Suprapubic skin (tissue), 4 donors: ENCODE data around the gene PPP6R2. TPM values are rescaled to one million over a fixed set of nuclear protein-coding genes. Genes with fewer than 3 reads are reported as not detected.

Experiments used
- DNase-seq, 2 donors: peaks; one replicate each; pipeline ENCODE4 v3.0.0-alpha.2; 2019; ENCODE audit warnings: low spot score in 2 of 2
- H3K27ac ChIP-seq: fragments of 200-600 bp; sonication (generic); one replicate; pipeline ENCODE4 v1.5.1; 2019
- H3K27me3 ChIP-seq: fragments of 200-600 bp; sonication (generic); one replicate; pipeline ENCODE4 v1.5.1; 2019
- H3K36me3 ChIP-seq: fragments of 200-600 bp; sonication (generic); one replicate; pipeline ENCODE4 v1.5.1; 2019
- H3K4me1 ChIP-seq: fragments of 200-600 bp; sonication (generic); one replicate; pipeline ENCODE4 v1.5.1; 2019
- H3K4me3 ChIP-seq: fragments of 200-600 bp; sonication (generic); one replicate; pipeline ENCODE4 v1.5.1; 2019; ENCODE audit warnings: mild to moderate bottlenecking
- H3K9me3 ChIP-seq: fragments of 200-600 bp; sonication (generic); one replicate; pipeline ENCODE4 v1.5.1; 2019
- EP300 ChIP-seq: sonication (generic); formaldehyde crosslinking; IDR thresholded peaks from one replicate; pipeline ENCODE4 v1.6.1; 2017; ENCODE audit warnings: antibody characterized with exemption
- POLR2A ChIP-seq, 2 donors: fragments of 450-650 bp; IDR thresholded peaks; one replicate each; pipeline ENCODE4 v1.6.1; 2017; ENCODE audit warnings: antibody characterized with exemption in 2 of 2, mild to moderate bottlenecking in 2 of 2, moderate library complexity in 2 of 2
- POLR2AphosphoS5 ChIP-seq, 3 donors: sonication (generic); formaldehyde crosslinking; IDR thresholded peaks; one replicate each; pipeline ENCODE4 v1.6.1; 2017; ENCODE audit warnings: antibody characterized with exemption in 3 of 3
- WGBS: methylation state at CpG from one replicate; pipeline ENCODE4 v1.1.5; 2018; 5-methylcytosine and 5-hydroxymethylcytosine counted together
- total RNA-seq, 4 donors: library from RNA; depleted of rRNA; stranded (reverse); fragments of >200 nt; gene quantifications; one replicate each; pipeline ENCODE4 v1.1.0, GENCODE V29; 2016
- TF ChIP-seq, protein P1 (sequence below), 2 donors: fragments of 200-600 bp in 1 of 2; fragments of 450-650 bp in 1 of 2; sonication (generic) in 1 of 2; IDR thresholded peaks; one replicate each; pipeline ENCODE4 v1.5.1; 2016 to 2019; ENCODE audit warnings: antibody characterized with exemption in 2 of 2, mild to moderate bottlenecking in 1 of 2, moderate library complexity in 1 of 2

The PPP6R2 gene
- total RNA-seq, 4 donors from 2014 or later, result 46.7 to 70.3 (median 64.6) TPM

DNA sequence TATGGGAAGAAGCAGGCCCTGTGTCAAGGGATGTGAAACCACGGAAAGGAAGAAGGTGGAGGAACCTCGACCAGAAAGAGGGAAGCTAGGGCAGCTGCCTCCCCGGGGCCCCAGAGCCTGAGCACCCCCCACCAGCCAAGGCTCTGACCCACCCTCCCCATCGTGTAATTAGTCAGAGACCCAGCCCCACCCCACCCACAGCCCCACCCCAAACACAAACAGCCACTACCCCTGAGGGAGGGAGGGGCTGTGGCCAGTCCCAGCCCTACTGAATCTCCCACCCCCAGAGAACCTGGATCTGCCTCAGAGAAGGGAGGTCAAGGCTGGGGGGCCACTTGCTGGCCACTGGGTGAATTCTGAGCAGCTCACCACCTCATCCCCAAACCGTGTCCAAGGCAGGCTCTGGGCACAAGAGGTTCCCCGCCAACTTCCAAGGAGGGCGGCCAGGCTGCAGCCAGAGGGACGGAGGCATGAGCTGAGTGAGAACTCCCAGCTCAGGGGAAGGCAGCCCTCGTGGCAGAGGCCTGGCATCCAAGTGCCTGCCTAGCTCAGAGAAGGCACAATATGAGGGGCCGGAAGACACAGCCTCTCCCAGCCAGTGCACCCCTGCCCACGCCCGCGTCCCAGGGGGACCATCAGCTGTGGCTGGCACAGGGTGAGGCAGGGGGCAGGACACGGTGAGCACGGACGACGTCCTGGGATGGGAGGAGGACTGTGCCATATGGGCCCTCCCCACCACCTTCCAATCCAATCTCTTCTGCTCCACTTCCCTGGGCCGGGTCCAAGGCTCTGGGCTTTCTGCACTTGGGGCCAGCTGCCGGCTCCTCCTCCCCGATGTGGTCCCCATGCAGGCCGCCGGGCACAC, 38.4 kb upstream of the PPP6R2 start:
- DNase-seq, result no peak
- H3K4me3 ChIP-seq, result peak overlapping the region; percentile 94
- 22% methylated on average over 7 of the region's 22 CpGs for WGBS
- H3K27ac ChIP-seq, result peak overlapping the region; percentile 96
- TF ChIP-seq, protein P1, sequence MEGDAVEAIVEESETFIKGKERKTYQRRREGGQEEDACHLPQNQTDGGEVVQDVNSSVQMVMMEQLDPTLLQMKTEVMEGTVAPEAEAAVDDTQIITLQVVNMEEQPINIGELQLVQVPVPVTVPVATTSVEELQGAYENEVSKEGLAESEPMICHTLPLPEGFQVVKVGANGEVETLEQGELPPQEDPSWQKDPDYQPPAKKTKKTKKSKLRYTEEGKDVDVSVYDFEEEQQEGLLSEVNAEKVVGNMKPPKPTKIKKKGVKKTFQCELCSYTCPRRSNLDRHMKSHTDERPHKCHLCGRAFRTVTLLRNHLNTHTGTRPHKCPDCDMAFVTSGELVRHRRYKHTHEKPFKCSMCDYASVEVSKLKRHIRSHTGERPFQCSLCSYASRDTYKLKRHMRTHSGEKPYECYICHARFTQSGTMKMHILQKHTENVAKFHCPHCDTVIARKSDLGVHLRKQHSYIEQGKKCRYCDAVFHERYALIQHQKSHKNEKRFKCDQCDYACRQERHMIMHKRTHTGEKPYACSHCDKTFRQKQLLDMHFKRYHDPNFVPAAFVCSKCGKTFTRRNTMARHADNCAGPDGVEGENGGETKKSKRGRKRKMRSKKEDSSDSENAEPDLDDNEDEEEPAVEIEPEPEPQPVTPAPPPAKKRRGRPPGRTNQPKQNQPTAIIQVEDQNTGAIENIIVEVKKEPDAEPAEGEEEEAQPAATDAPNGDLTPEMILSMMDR (IDR thresholded peaks at IDR 0.05), result no peak
- no peak for TF ChIP-seq POLR2A (IDR thresholded peaks at IDR 0.05)
- TF ChIP-seq EP300, result no peak
- no peak for TF ChIP-seq POLR2AphosphoS5 (IDR thresholded peaks at IDR 0.05)
- no peaks in the 10 kb centered on the region for H3K27me3 ChIP-seq
- H3K4me1 ChIP-seq, result peaks cover 87% of the 10 kb centered on the region
- H3K9me3 ChIP-seq, result no peaks in the 10 kb centered on the region
- H3K36me3 ChIP-seq, result no peaks in the 10 kb centered on the region

DNA sequence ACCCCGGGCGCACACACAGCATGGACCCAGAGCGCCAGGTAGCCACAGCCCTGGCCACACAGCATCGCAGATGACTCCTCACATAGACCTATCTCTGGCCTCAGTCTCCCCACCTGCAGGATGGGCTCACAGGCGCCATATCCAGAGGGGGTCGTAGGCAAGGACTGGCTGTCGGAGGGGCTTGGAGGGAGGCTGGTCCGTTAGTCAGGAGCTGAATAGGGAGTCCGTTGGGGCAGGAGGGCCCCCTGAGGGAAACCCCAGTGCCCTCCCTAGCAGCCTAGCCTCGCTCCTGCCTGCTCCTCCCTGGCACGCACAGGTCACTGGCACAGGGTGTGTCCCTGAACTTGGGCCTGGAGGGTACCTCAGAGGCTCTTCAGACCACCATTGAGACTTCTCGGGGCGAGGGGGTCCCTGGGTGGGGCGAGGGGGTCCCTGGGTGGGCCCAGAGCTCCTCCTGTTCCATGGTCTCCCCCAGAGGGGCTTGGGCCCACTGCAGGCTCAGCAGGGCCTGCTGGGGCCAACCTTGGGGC, 37.7 kb upstream of the PPP6R2 start:
- Histone ChIP-seq H3K4me1 (peaks cover 81% of the 10 kb centered on the region), H3K36me3 (no peaks in the 10 kb centered on the region), H3K9me3 (no peaks in the 10 kb centered on the region), H3K27me3 (no peaks in the 10 kb centered on the region), H3K27ac (peak overlapping the region; percentile 96), H3K4me3 (peak overlapping the region; percentile 94)
- TF ChIP-seq, protein P1 (IDR thresholded peaks at IDR 0.05), result no peak
- TF ChIP-seq POLR2AphosphoS5 (IDR thresholded peaks at IDR 0.05), result no peak
- no peak for TF ChIP-seq POLR2A (IDR thresholded peaks at IDR 0.05)
- no peak for TF ChIP-seq EP300
- DNase-seq, result no peak
- WGBS, result no CpG with 5 or more reads among the region's 14 CpGs

DNA sequence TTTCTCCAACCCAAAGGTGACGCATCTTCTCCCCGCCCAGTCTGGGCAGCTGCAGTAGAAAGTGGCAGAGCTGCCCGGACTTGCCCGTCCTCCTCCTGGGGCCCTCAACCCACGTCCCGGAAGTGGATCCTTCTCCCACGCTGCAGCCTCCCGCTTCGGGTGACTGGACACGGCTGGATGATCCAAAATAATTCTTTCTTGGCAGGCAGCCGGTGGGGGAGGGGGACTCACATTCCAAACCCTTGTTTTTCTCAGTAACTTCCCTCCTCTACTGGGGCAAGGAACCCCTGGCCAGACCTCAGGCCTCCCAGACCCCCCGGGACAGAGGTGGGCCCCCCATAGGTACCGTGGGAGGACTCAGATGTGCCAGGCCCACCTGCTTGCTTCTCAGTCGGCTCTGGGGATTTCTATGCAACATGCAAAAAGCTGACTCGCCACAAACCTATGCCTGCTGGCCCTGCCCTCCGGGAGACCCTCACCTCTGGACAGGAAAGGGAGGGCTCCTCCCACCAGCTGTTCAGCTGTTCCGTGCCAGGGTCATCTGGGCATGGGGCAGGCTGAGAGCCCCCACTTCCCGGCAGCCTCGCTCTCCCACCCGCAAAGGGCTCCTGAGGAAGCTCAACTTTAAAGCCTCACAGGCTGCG, 37.1 kb upstream of the PPP6R2 start:
- peak; percentile 90 to 91 for DNase-seq
- H3K36me3 ChIP-seq, result no peaks in the 10 kb centered on the region
- H3K4me1 ChIP-seq, result peaks cover 75% of the 10 kb centered on the region
- H3K4me3 ChIP-seq, result peak overlapping the region; percentile 94
- peak overlapping the region; percentile 96 for H3K27ac ChIP-seq
- H3K9me3 ChIP-seq, result no peaks in the 10 kb centered on the region
- 2% methylated on average over 14 of the region's 21 CpGs for WGBS
- no peaks in the 10 kb centered on the region for H3K27me3 ChIP-seq
- TF ChIP-seq EP300, result no peak
- TF ChIP-seq, protein P1 (IDR thresholded peaks at IDR 0.05), result no peak
- TF ChIP-seq POLR2AphosphoS5 (IDR thresholded peaks at IDR 0.05), result peak in 2 of 3 donors; percentile 68 to 83

DNA sequence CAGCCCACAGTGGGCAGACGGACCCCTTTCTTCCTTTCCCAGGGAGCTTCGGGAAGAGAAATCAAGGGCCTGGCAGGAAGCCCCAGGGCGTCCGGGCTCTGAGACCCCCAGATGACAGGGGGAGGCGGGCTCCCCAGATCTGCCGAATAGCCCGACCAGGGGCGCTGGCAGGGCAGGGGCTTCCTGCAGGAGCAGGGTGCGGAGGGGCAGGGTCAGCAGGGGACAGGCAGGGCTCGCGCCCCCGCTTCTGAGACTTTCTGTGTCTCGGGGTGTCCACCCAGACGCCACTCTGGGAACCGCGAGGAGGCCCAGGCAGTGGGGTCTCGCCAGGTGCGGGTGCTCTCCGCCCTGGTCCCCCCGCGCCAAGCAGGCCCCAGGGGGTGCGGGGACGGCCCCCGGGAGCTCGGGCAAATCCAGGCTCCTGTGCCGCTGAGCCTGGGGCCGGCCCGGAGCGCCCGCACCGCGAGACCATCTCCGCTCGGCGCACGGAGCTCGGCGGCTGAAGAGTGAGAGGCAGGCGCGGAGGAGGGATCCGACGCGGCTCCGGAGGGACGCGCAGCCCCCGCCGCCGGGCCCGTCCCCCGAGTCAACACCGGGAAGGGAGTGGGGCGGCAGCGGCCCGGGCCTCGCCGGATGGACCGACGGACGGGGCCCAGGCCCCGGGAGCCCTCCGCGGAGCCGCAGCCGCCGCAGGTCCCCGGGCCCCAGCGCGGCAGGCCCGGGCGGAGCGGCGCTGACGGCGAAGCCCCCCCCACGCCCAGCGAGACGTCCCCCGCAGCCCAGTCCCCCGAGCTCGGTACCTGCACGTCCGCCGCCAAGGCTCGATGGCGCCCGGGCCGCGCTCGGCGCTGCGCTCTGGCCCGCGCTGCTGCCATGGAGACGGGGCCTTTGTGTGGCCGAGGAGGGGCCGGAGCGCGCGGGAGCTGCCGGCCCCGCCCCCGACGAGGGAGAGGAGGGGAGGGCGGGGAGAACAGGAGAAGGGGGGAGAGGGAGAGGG, 36.1 kb upstream of the PPP6R2 start, which contains the start of gene PLXNB2:
PLXNB2 (minus strand) TSS at position 894 of the 997 bp plus-strand sequence. CDS start 17,062 bp downstream, outside the sequence.
- Histone ChIP-seq H3K4me3 (peak within 1 kb of the TSS; percentile 94), H3K4me1 (peaks cover 65% of the 10 kb centered on the region), H3K27ac (peak within 1 kb of the TSS; percentile 96), H3K9me3 (no peaks in the 10 kb centered on the region), H3K36me3 (no peaks in the 10 kb centered on the region), H3K27me3 (no peaks in the 10 kb centered on the region)
- 1% methylated on average over 30 of the region's 105 CpGs for WGBS
- TF ChIP-seq, protein P1 (IDR thresholded peaks at IDR 0.05), result no peak
- no peak for TF ChIP-seq POLR2A (IDR thresholded peaks at IDR 0.05)
- no peak for TF ChIP-seq EP300
- TF ChIP-seq POLR2AphosphoS5 (IDR thresholded peaks at IDR 0.05), result no peak
- DNase-seq, result no peak
